Breast epithelium (tissue), 3 donors: ENCODE data around the gene ABCA4.

Source experiments
- POLR2A ChIP-seq: fragments of 450-650 bp; IDR thresholded peaks from one replicate; pipeline ENCODE4 v1.6.1; 2016; ENCODE audit warnings: antibody characterized with exemption, mild to moderate bottlenecking, moderate library complexity
- POLR2AphosphoS5 ChIP-seq, 3 donors: sonication (generic); formaldehyde crosslinking; IDR thresholded peaks; one replicate each; pipeline ENCODE4 v1.6.1; 2017; ENCODE audit warnings: antibody characterized with exemption in 3 of 3
- TF ChIP-seq, protein P1 (sequence below), 3 donors: fragments of 450-650 bp; IDR thresholded peaks; one replicate each; pipeline ENCODE4 v1.5.1; 2016 to 2017; ENCODE audit warnings: antibody characterized with exemption in 3 of 3, mild to moderate bottlenecking in 3 of 3, moderate library complexity in 3 of 3

DNA sequence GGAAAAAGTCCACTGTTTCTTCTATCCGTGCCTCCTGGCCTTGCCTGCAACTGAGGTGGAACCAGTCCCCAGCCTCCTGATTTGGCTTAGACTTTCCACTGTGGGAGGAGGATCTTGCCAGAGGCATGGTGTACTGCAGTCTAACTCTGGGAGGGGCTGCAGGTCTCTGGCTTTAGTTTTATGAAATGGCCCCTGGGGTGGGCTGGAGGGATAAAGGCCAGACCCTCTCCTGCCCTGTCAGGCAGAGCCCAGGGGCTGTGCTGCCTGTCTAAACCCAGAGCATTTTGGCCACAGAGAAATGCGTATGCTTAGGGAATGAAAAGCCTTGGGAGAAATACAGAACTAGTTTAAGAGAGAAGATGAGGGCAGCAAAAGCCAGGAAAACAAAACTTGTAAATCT is 73.0 kb downstream of the ABCA4 start:
- TF ChIP-seq, protein P1, sequence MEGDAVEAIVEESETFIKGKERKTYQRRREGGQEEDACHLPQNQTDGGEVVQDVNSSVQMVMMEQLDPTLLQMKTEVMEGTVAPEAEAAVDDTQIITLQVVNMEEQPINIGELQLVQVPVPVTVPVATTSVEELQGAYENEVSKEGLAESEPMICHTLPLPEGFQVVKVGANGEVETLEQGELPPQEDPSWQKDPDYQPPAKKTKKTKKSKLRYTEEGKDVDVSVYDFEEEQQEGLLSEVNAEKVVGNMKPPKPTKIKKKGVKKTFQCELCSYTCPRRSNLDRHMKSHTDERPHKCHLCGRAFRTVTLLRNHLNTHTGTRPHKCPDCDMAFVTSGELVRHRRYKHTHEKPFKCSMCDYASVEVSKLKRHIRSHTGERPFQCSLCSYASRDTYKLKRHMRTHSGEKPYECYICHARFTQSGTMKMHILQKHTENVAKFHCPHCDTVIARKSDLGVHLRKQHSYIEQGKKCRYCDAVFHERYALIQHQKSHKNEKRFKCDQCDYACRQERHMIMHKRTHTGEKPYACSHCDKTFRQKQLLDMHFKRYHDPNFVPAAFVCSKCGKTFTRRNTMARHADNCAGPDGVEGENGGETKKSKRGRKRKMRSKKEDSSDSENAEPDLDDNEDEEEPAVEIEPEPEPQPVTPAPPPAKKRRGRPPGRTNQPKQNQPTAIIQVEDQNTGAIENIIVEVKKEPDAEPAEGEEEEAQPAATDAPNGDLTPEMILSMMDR (IDR thresholded peaks at IDR 0.05), result no peak
- TF ChIP-seq POLR2AphosphoS5 (IDR thresholded peaks at IDR 0.05), result no peak
- TF ChIP-seq POLR2A, result no peak
